Measurements from ENCODE around the gene TMEM86B.
A peak's percentile ranks its signal among the peaks of the same experiment; 100 is the strongest.

Gene TMEM86B

GRCh38 chr19:55231391-55232285, 3.1 kb upstream of the TMEM86B start:
- Mint-ChIP-seq H3K4me1 (peaks cover 16% of the 10 kb centered on the region), H3K27ac (peak overlapping the region; percentile 97), H3K9me3 (no peaks in the 10 kb centered on the region), H3K4me3 (no peak overlapping the region), H3K36me3 (ENCODE audit: low read depth) (peaks cover 43% of the 10 kb centered on the region), H3K27me3 (ENCODE audit: low read depth, poor library complexity) (no peaks in the 10 kb centered on the region)
- no peak for DNase-seq
- TF ChIP-seq, protein P1, sequence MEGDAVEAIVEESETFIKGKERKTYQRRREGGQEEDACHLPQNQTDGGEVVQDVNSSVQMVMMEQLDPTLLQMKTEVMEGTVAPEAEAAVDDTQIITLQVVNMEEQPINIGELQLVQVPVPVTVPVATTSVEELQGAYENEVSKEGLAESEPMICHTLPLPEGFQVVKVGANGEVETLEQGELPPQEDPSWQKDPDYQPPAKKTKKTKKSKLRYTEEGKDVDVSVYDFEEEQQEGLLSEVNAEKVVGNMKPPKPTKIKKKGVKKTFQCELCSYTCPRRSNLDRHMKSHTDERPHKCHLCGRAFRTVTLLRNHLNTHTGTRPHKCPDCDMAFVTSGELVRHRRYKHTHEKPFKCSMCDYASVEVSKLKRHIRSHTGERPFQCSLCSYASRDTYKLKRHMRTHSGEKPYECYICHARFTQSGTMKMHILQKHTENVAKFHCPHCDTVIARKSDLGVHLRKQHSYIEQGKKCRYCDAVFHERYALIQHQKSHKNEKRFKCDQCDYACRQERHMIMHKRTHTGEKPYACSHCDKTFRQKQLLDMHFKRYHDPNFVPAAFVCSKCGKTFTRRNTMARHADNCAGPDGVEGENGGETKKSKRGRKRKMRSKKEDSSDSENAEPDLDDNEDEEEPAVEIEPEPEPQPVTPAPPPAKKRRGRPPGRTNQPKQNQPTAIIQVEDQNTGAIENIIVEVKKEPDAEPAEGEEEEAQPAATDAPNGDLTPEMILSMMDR (IDR thresholded peaks at IDR 0.05): no peak

- no peaks in the 10 kb centered on the region for H3K27me3 Mint-ChIP-seq (ENCODE audit: low read depth, poor library complexity)
- H3K27ac Mint-ChIP-seq: no peak overlapping the region
- peaks cover 41% of the 10 kb centered on the region for H3K36me3 Mint-ChIP-seq (ENCODE audit: low read depth)
- no peak overlapping the region for H3K4me3 Mint-ChIP-seq
- no peak for DNase-seq
- H3K4me1 Mint-ChIP-seq: peaks cover 16% of the 10 kb centered on the region
- TF ChIP-seq, protein P1 (IDR thresholded peaks at IDR 0.05): no peak
- H3K9me3 Mint-ChIP-seq: no peaks in the 10 kb centered on the region
Measured at GRCh38 chr19:55230780-55231179, 2.2 kb upstream of the TMEM86B start.

- DNase-seq: no peak
- Mint-ChIP-seq H3K4me3 (no peak overlapping the region), H3K9me3 (no peaks in the 10 kb centered on the region), H3K27ac (no peak overlapping the region), H3K27me3 (ENCODE audit: low read depth, poor library complexity) (peaks cover 4% of the 10 kb centered on the region), H3K4me1 (peaks cover 16% of the 10 kb centered on the region), H3K36me3 (ENCODE audit: low read depth) (peaks cover 40% of the 10 kb centered on the region)
- TF ChIP-seq, protein P1 (IDR thresholded peaks at IDR 0.05): no peak
Measured at GRCh38 chr19:55230329-55230728, 1.8 kb upstream of the TMEM86B start.

GRCh38 chr19:55229789-55230182, 1.2 kb upstream of the TMEM86B start:
- TF ChIP-seq, protein P1 (IDR thresholded peaks at IDR 0.05): no peak
- Mint-ChIP-seq H3K4me3 (no peak overlapping the region), H3K4me1 (peaks cover 16% of the 10 kb centered on the region), H3K27ac (no peak overlapping the region), H3K9me3 (no peaks in the 10 kb centered on the region), H3K36me3 (ENCODE audit: low read depth) (peaks cover 35% of the 10 kb centered on the region), H3K27me3 (ENCODE audit: low read depth, poor library complexity) (peaks cover 5% of the 10 kb centered on the region)
- DNase-seq: no peak

DNA sequence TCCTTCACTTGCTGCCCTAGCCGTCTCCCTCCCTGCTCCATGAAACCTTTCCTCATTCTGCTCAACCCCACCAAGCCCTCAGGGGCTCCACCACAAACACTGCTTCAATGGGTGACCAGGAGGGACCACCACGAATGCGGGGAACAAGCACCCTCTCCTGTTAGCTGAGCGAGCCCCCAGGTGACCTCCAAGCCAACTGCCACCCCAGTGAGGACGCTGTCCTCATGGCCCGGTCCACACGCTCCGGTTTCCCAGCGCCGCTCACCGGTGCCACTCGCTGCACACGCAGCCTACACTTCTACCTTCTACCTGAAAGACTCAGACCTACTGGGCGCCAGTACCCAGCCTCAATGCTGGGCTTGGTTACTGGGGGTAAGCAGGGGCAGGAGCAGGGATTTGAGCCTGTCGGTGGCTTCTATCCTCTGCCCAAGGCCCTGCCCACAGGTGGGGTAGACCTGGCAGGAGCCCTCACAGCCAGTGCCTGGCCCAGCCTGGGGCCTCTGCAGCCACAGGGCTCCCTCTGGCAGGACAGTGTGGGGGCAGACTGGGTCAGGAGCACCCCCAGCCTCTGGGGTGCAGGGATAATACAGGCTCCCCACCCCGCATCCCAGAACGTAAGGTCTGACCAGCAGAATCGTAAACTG, 704 bp upstream of the TMEM86B start:
- H3K4me3 Mint-ChIP-seq: no peak overlapping the region
- H3K27me3 Mint-ChIP-seq (ENCODE audit: low read depth, poor library complexity): peaks cover 5% of the 10 kb centered on the region
- H3K36me3 Mint-ChIP-seq (ENCODE audit: low read depth): peaks cover 30% of the 10 kb centered on the region
- H3K4me1 Mint-ChIP-seq: peaks cover 16% of the 10 kb centered on the region
- TF ChIP-seq, protein P1 (IDR thresholded peaks at IDR 0.05): no peak
- H3K9me3 Mint-ChIP-seq: no peaks in the 10 kb centered on the region
- no peak for DNase-seq
- no peak overlapping the region for H3K27ac Mint-ChIP-seq
